ENCODE results near the gene ANKRD40CL.
"Not testable (repeated sequence)": the region's sequence is repeated elsewhere in the genome, so short reads cannot be mapped to it uniquely, and the experiment has no call there.

ANKRD40CL gene

DNA sequence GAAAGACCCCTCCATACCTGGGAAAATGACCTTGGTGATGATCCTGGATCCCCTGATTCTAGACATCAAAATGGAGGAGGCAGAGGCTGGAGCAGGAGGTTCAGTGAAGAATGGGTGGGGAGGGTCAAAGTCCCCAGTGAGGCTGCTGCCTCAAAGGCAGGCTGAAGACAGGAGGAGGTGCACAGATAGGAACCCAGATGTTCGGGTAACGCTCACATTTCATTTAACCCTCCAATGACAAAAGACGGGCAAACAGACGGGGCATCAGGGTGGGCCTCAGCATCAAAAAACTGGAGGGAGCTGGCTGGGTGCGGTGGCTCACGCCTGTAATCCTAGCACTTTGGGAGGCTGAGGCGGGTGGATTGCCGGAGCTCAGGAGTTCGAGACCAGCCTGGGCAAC, at the start of gene ANKRD40CL:
Gene ANKRD40CL (minus strand): TSS at position 73 of the 400 bp plus-strand sequence. CDS start 605 bp downstream, outside the sequence.
- no peak for DNase-seq

DNA sequence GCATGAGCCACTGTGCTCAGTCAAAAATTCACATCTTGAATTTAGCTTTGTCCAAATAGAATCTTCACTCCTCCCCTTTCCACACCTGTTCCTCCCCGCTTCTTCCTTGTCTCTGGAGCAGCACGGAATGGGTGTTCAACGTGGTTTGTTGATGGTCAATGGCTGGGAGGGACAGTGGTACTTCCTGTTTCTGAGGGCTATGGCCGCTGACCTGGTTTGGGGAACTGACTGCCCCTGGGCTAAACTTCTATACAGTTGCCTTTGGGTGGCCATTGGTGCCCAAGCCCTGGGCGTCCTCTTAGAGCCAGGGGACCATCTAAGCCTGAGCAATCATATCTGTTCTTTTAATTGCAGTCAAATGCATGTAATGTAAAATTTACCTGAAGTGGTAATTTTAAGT, 49.0 kb upstream of the ANKRD40CL start:
- DNase-seq: no peak

DNA sequence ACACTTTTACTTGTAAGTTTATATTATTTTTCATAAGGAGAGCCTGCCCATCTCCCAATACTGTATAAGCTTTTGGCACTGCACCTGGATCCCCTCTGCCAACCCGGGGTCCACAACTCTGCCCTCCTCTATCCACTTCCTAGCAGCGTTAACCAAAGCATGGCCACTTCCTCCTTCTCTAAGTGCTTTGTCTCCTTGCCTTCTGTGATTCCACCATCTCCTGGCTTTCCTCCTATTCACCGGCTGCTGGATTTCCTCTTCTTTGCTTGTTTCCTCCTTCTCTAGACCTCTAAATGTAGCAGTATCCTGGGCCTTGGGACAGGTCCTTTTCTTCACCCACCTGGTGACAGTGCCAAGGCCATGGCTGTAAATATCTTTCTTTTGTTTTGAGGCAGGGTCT, 48.1 kb upstream of the ANKRD40CL start:
- no peak for DNase-seq

DNA sequence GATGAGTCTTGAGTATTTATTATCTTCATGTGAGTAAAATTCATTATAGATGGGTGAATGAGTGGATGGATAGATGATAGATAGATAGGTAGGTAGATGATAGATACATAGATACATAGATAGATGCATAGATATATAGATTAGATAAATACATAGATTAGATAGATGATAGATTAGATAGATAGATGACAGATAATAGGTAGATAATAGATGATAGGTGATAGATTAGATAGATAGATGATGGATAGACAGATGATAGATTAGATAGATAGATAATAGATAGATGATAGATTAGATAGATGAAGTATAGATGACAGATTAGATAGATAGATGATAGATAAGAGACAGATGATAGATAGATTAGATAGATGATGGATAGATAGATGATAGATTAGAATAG, 46.3 kb upstream of the ANKRD40CL start:
- no peak for DNase-seq

DNA sequence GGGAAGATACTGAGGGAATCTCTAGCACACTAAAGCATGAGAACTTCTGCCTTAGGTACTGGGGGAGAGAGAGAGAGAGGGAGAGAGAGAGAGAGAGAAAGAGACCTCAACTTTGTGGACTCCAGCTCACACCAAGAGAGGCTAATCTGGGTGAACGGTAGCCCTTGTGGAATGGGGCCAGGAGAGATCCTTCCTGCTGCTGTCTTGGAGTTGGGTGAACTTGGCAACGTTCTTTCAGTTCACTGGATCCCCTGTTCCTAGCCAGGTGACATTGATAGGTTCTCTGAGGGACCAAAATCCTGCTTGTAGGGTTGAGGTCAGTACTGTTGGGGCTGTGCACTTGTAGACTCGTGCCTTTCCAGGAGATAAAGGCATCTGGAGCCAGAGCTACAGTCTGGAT, 41.6 kb upstream of the ANKRD40CL start:
- DNase-seq: no peak

DNA sequence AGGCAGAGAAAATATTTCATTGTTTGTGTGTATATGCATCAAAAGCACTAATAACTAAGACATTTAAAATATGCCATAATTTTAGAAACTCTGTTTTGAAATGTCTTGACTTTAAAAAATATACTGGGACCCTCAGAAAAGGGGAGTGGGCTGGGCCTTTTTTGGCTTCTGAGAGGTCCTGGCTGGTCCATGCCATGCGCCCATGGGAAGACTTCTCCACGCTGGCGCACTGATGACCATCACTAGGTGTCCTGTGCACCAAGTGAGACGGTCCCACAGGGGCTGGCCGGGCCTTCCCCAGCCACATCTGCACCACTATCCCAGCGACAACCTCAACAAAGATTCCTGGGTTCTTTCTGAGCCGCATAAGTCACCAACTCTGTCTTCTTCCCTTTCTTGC, 41.1 kb upstream of the ANKRD40CL start:
- DNase-seq: no peak

GRCh38 chr17:50807675-50808074, 40.4 kb upstream of the ANKRD40CL start:
- DNase-seq: no peak

GRCh38 chr17:50807009-50807408, 39.7 kb upstream of the ANKRD40CL start:
- DNase-seq: no peak

GRCh38 chr17:50806141-50806643, 38.9 kb upstream of the ANKRD40CL start:
- no peak for DNase-seq

DNA sequence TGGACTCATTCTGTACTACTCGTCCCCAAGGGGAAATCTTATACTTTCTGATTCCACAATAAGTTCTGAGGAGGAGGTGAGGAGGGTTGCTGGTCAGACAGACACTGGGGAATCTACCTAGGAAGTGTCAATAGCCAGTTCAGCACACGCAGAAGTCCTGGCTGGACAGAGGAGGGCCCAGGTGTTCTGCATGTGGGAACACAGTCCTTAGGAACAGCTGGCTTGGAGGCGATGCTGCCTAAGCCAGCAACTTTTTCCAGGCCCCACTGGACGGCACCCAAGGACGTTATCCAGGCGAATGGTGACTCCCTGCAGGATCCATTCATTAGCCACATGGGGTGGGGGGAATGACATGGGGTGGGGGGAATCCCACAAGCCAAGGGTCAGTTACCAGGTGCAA, 38.2 kb upstream of the ANKRD40CL start:
- DNase-seq: no peak

DNA sequence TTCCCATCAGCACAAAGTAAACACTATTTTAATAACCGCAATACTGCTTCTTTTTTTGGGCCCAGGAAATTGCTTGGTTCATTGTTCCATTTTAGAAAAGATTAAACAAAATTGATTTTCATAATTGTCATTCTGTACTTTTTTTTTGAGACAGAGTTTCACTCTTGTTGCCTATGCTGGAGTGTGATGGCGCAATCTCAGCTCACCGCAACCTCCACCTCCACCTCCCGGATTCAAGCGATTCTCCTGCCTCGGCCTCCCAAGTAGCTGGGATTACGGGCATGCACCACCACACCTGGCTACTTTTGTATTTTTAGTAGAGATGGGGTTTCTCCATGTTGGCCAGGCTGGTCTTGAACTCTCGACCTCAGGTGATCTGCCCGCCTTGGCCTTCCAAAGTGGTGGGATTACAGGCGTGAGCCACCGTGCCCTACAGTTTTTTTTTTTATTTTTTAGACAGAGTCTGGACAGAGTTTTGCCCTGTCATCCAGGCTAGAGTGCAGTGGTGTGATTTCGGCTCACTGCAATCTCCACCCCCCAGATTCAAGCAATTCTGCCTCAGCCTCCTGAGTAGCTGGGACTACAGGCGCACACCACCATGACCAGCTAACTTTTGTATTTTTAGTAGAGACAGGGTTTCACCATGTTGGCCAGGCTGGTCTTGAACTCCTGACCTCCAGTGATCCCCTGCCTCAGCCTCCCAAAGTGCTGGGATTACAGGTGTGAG, 37.6 kb upstream of the ANKRD40CL start:
- not testable (repeated sequence) for DNase-seq

GRCh38 chr17:50803676-50804075, 36.4 kb upstream of the ANKRD40CL start:
- no peak for DNase-seq

DNA sequence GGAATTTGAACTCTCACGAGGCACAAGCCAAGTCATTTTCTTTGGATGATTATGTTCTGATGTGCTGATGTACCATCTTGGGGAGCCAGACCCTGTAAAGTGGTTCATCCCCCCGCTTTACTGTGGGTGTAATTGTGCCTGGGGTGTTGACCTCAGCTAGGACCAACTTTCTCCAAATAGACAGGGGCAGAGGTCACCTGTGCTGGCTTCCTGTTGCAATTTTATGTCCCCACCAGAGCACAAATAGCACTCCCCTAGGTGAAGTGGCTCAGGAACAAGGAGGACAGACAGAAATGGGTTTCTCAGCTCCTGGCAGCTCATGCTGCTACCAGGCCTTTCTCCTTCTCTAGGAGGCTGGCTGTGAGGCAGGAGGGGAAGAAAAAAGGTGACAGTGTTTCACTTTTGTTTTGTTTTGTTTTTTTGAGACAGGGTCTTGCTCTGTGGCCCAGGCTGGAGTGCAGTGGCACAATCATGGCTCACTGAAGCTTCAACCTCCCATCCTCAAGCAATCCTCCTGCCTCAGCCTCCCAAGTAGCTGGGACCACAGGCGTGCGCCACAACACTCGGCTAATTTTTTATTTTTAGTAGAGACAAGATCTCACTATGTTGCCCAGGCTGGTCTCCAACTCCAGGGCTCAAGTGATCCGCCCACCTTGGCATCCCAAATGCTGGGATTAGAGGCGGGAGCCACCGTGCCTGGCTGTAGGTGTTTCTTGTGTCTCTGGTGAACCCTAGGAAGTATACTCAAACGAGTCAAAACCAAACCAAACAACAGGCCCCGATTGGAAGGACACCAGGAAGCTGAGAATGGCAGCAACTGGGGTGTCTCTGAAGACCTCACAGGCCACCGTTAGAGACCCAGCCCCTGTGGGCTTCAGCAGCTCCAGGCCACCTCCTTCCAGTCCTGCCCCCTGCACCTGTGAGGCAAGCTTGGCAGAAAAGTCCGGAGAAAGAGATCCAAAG, 35.6 kb upstream of the ANKRD40CL start:
- DNase-seq: no peak

DNA sequence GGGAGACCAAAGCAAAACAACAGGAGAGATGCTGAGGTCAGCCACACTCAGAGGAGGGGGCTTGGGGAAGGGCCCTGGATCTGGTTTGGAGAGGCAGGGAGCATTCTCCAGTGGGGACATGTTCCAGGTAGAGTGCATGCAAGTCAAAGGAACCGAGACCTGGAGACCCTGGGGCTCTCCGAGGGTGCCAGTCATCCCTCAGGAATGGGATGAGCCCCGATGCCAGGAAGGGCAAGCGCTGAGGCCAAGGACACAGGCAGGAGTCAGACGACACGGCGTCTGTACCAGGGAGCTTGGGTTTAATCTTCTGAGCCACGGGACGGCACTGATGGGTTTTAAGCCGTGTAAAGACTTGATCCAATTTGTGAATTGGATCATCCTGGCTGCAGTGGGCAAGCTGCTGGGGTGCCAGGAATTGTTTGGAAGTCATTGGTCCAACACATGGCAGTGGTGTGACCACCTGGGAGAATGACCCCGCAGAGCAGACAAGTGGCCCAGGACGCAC, 32.9 kb upstream of the ANKRD40CL start:
- DNase-seq: no peak

- no peak for DNase-seq
Observed at GRCh38 chr17:50799582-50799981, 32.3 kb upstream of the ANKRD40CL start.

GRCh38 chr17:50798424-50799288, 31.3 kb upstream of the ANKRD40CL start:
- no peak for DNase-seq

GRCh38 chr17:50797135-50797810, 30.0 kb upstream of the ANKRD40CL start:
- no peak for DNase-seq

DNA sequence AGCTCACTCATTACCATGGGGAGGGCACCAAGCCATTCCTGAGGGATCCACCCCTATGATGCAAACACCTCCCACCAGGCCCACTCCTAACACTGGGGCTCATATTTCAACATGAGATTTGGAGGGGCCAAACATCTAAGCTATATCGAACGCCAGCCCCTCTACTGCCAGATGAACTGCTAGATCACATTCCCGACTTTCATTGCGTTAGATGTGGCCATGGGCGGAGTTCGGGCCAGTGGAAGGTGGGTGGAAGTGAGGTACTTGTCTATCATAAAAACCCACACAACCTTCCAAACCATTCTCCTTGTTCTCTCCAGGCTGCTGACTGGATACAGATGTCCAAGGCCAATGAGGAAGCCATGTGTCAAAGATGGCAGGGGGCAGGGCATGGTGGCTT, 27.0 kb upstream of the ANKRD40CL start:
- DNase-seq: no peak

- no peak for DNase-seq
Observed at GRCh38 chr17:50793007-50793406, 25.7 kb upstream of the ANKRD40CL start.

DNA sequence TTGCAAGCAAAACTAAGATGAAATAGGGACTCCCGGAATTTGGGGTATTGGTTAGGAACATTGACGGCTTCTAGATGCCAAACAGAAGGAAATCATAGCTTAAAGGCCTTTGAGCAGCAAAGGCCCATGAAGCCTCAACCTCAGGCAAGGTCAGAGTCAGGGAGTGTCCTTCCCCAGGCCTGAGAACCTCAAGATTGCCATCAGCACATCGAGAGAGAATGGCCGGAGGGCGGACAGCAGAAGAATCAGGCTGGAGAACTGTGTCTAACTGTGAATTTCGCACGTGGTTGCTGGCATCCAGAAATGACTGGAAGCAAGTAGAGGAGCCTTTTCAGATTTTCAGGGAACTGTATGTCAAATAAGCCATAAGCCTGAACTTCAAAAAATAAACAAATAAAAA, 24.8 kb upstream of the ANKRD40CL start:
- DNase-seq: no peak

DNA sequence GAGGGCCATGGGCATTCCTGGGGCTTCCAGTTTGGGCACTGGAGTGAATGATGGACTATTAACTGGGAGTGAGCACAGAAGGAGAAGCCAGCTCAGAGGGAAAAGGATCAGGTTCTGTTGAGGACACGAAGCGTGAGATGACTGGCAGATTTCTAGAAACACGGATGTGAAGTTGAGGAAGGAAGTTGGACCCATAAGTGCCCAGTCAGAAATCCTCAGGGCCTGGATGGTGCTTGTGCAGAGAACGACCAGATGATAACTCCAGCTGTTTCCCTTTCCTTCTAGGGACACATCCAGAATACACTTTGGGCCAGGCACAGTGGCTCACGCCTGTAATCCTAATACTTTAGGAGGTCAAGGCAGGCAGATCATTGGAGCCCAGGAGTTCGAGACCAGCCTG, 23.3 kb upstream of the ANKRD40CL start:
- no peak for DNase-seq

DNA sequence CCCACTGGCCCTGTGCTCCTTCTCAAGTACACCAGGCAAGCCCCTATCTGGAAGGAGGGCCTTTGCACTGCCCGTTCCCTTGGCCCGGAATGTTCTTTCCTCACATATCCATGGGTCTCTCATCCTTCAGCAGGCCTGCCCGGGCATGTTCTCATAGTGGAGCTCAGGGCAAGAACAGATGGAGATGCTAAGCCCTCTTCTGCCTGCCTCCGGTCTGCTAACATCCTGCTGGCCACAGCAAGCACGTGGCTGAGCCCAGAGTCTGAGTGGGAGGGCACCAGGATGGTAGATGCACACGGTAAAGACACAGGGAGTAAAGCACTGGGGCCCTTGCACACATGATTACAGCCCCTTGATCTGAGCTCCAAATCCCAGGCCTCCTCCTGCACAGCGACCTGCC, 19.8 kb upstream of the ANKRD40CL start:
- DNase-seq: no peak

All from activated CD8-positive, alpha-beta memory T cell treated with anti-CD3 and anti-CD28 coated beads for 24 hours (primary cell).